ENCODE results near the gene TRIM29.

GRCh38 chr11:120179057-120179672 lies 41.3 kb upstream of the TRIM29 start:
- TF ChIP-seq CTCF (conservative IDR thresholded peaks at IDR 0.05; ENCODE audit: low read depth, low read length) (no peak), RAD21 (IDR thresholded peaks at IDR 0.05; ENCODE audit: low read length) (no peak), MXI1 (IDR thresholded peaks at IDR 0.05; ENCODE audit: borderline replicate concordance, low read depth, low read length) (no peak), POLR2A (IDR thresholded peaks at IDR 0.05; ENCODE audit: low read depth, low read length) (no peak), USF2 (IDR thresholded peaks at IDR 0.05; ENCODE audit: low read depth, low read length) (no peak)

Data from IMR-90 (cell line).